ENCODE measurements around the gene HNRNPAB. TPM values are rescaled to one million over a fixed set of nuclear protein-coding genes. Genes with fewer than 3 reads are reported as not detected.

The HNRNPAB gene
- total and polyA plus RNA-seq, 2 experiments from 2014 or later = 85.2 to 175 TPM

- WGBS (ENCODE audit: low lambda C conversion rate, missing lambda C conversion rate) = 93% methylated on average over 2 of the region's 2 CpGs
- TF ChIP-seq EZH2 (IDR thresholded peaks at IDR 0.05; ENCODE audit: borderline replicate concordance) (no peak), CTCF (IDR thresholded peaks at IDR 0.05; ENCODE audit: poor library complexity) (no peak), EZH2phosphoT487 (IDR thresholded peaks at IDR 0.05; ENCODE audit: low read depth, severe bottlenecking, unreplicated experiment) (no peak)
These were observed 41.1 kb downstream of the HNRNPAB start for GRCh38 chr5:178245389-178245788.

GRCh38 chr5:178246624-178247279, 42.4 kb downstream of the HNRNPAB start:
- Histone ChIP-seq H4K20me1 (ENCODE audit: insufficient read depth, poor library complexity, severe bottlenecking) (no peaks in the 10 kb centered on the region), H3K9me2 (replicated peaks; ENCODE audit: insufficient read depth) (no peaks in the 10 kb centered on the region), H2AFZ (no peak overlapping the region), H3K27ac (no peak overlapping the region), H3K9me3 (ENCODE audit: low read depth) (no peaks in the 10 kb centered on the region), H3K79me2 (no peaks in the 10 kb centered on the region), H3K4me2 (no peak overlapping the region), H3K27me3 (no peaks in the 10 kb centered on the region), H3K4me3 (no peak overlapping the region), H3K4me1 (ENCODE audit: insufficient read depth) (no peaks in the 10 kb centered on the region), H3K36me3 (replicated peaks; ENCODE audit: insufficient read depth, low read depth) (no peaks in the 10 kb centered on the region)
- DNase-seq (ENCODE audit: low spot score) = no peak
- TF ChIP-seq EZH2 (IDR thresholded peaks at IDR 0.05; ENCODE audit: borderline replicate concordance) (no peak), CTCF (IDR thresholded peaks at IDR 0.05; ENCODE audit: poor library complexity) (no peak), EZH2phosphoT487 (IDR thresholded peaks at IDR 0.05; ENCODE audit: low read depth, severe bottlenecking, unreplicated experiment) (no peak)
- 84% methylated on average over 14 of the region's 15 CpGs for WGBS (ENCODE audit: low lambda C conversion rate, missing lambda C conversion rate)

More at GRCh38 chr5:178245389-178245788, 41.1 kb downstream of the HNRNPAB start:
- Histone ChIP-seq H3K27me3 (no peaks in the 10 kb centered on the region), H3K9me3 (ENCODE audit: low read depth) (no peaks in the 10 kb centered on the region), H3K4me1 (ENCODE audit: insufficient read depth) (no peaks in the 10 kb centered on the region), H3K4me2 (no peak overlapping the region), H3K79me2 (no peaks in the 10 kb centered on the region), H3K9me2 (replicated peaks; ENCODE audit: insufficient read depth) (no peaks in the 10 kb centered on the region), H4K20me1 (ENCODE audit: insufficient read depth, poor library complexity, severe bottlenecking) (no peaks in the 10 kb centered on the region), H3K36me3 (replicated peaks; ENCODE audit: insufficient read depth, low read depth) (no peaks in the 10 kb centered on the region), H2AFZ (no peak overlapping the region), H3K4me3 (no peak overlapping the region), H3K27ac (no peak overlapping the region)
- no peak for DNase-seq (ENCODE audit: low spot score)

- Histone ChIP-seq H3K4me3 (no peak overlapping the region), H3K79me2 (no peaks in the 10 kb centered on the region), H3K36me3 (replicated peaks; ENCODE audit: insufficient read depth, low read depth) (no peaks in the 10 kb centered on the region), H2AFZ (no peak overlapping the region), H3K9me2 (replicated peaks; ENCODE audit: insufficient read depth) (no peaks in the 10 kb centered on the region), H3K9me3 (ENCODE audit: low read depth) (no peaks in the 10 kb centered on the region), H4K20me1 (ENCODE audit: insufficient read depth, poor library complexity, severe bottlenecking) (no peaks in the 10 kb centered on the region), H3K27me3 (no peaks in the 10 kb centered on the region), H3K27ac (no peak overlapping the region), H3K4me2 (no peak overlapping the region), H3K4me1 (ENCODE audit: insufficient read depth) (no peaks in the 10 kb centered on the region)
- no peak for TF ChIP-seq EZH2 (IDR thresholded peaks at IDR 0.05; ENCODE audit: borderline replicate concordance)
- no peak for TF ChIP-seq EZH2phosphoT487 (IDR thresholded peaks at IDR 0.05; ENCODE audit: low read depth, severe bottlenecking, unreplicated experiment)
- no peak for TF ChIP-seq CTCF (IDR thresholded peaks at IDR 0.05; ENCODE audit: poor library complexity)
- 77% methylated on average over 23 of the region's 24 CpGs for WGBS (ENCODE audit: low lambda C conversion rate, missing lambda C conversion rate)
- no peak for DNase-seq (ENCODE audit: low spot score)
These were observed 43.4 kb downstream of the HNRNPAB start for GRCh38 chr5:178247481-178248456.
